Loucy (cell line): ENCODE data around the gene ACSF2.

ENCODE experiments used
- H2AFZ ChIP-seq: fragments of 200-600 bp; sonication (generic); 2 replicates; pipeline ENCODE4 v1.6.0; 2016; ENCODE audit warnings: antibody characterized with exemption, mild to moderate bottlenecking, low read length, moderate library complexity
- H3F3A ChIP-seq: fragments of 200-600 bp; 2 replicates; pipeline ENCODE4 v1.6.0; 2016; ENCODE audit warnings: antibody characterized with exemption, low read depth, mild to moderate bottlenecking
- H3K27me3 ChIP-seq: fragments of 200-600 bp; sonication (generic); 2 replicates; pipeline ENCODE4 v1.6.1; 2014; ENCODE audit warnings: low read length, mild to moderate bottlenecking; ENCODE audit not compliant: insufficient read depth, poor library complexity, severe bottlenecking
- H3K36me3 ChIP-seq: fragments of 200-600 bp; sonication (generic); 2 replicates; pipeline ENCODE4 v1.6.1; 2016; ENCODE audit warnings: low read length; ENCODE audit not compliant: insufficient read depth
- H3K4me1 ChIP-seq: fragments of 200-600 bp; sonication (generic); 2 replicates; pipeline ENCODE4 v1.5.1; 2014; ENCODE audit warnings: low read length, mild to moderate bottlenecking; ENCODE audit not compliant: insufficient read depth, poor library complexity, severe bottlenecking
- H3K4me2 ChIP-seq: fragments of 200-600 bp; sonication (generic); 2 replicates; pipeline ENCODE4 v1.6.0; 2014; ENCODE audit warnings: antibody characterized with exemption, low read length, low read depth, mild to moderate bottlenecking; ENCODE audit not compliant: poor library complexity, severe bottlenecking
- H3K4me3 ChIP-seq: fragments of 200-600 bp; sonication (generic); 2 replicates; pipeline ENCODE4 v1.5.1; 2014; ENCODE audit warnings: low read length, mild to moderate bottlenecking, mixed read lengths; ENCODE audit not compliant: poor library complexity, severe bottlenecking
- H3K79me2 ChIP-seq: fragments of 200-600 bp; sonication (generic); 2 replicates; pipeline ENCODE4 v1.6.1; 2014; ENCODE audit warnings: low read length; ENCODE audit not compliant: insufficient read depth
- H3K9ac ChIP-seq: fragments of 200-600 bp; sonication (generic); 2 replicates; pipeline ENCODE4 v1.6.0; 2014; ENCODE audit warnings: mild to moderate bottlenecking, low read depth, low read length, moderate library complexity; ENCODE audit not compliant: poor library complexity, severe bottlenecking
- H3K9me2 ChIP-seq: fragments of 200-600 bp; sonication (generic); replicated peaks from 2 replicates; pipeline ENCODE4 v1.6.1; 2016; ENCODE audit warnings: low read depth, low read length, mixed read lengths
- H3K9me3 ChIP-seq: fragments of 200-600 bp; sonication (generic); 2 replicates; pipeline ENCODE4 v1.6.1; 2014; ENCODE audit warnings: mild to moderate bottlenecking, antibody characterized with exemption, low read length, low read depth; ENCODE audit not compliant: insufficient read depth
- H4K20me1 ChIP-seq: fragments of 200-600 bp; sonication (generic); 2 replicates; pipeline ENCODE4 v1.6.0; 2014; ENCODE audit warnings: antibody characterized with exemption, low read length, mild to moderate bottlenecking; ENCODE audit not compliant: insufficient read depth, poor library complexity, severe bottlenecking
- CTCF ChIP-seq: fragments of 200-600 bp; sonication (generic); conservative IDR thresholded peaks from 2 replicates; pipeline ENCODE4 v1.5.1; 2014; ENCODE audit warnings: mild to moderate bottlenecking, antibody characterized with exemption, low read length
- EZH2phosphoT487 ChIP-seq: fragments of 200-600 bp; IDR thresholded peaks from 2 replicates; pipeline ENCODE4 v1.6.1; 2018; ENCODE audit warnings: antibody characterized with exemption, mild to moderate bottlenecking, moderate library complexity, borderline replicate concordance

The ACSF2 gene

DNA sequence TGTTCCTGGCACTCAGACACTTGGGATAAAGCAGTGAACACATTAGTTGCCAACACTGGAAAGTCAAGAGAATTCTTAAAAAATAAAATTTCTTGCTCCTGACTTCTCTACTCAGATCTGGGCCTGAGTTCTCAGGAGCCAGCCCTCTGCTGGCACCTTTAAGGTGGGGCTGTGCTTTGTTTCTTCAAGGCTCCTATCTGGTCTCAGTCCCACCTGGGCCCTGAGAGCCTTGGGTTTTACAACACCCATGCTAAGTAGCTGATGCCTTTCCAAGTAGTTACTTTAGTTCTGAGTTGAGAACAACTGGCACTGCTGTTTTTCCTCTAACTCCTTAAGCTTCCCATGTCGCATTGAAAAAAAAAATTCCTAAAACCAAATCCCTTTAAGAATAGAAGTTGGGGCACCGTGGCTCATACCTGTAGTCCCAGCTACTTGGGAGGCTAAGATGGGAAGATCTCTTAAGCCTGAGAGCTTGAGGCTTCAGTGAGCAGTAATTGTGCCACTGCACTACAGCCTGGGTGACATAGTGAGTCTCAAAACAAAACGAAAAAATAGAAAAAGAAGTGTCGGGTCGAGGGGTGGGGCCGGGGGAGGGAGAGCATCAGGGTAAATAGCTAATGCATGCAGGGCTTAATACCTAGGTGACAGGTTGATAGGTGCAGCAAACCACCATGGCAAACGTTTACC lies 26.1 kb downstream of the ACSF2 start:
- Histone ChIP-seq H3K9me3 (no peaks in the 10 kb centered on the region), H3K27me3 (no peaks in the 10 kb centered on the region), H3K4me3 (no peak overlapping the region), H4K20me1 (no peaks in the 10 kb centered on the region), H3K79me2 (no peaks in the 10 kb centered on the region), H3F3A (no peaks in the 10 kb centered on the region), H3K36me3 (no peaks in the 10 kb centered on the region), H3K4me2 (no peak overlapping the region), H3K4me1 (no peaks in the 10 kb centered on the region), H2AFZ (no peak overlapping the region), H3K9me2 (no peaks in the 10 kb centered on the region), H3K9ac (no peak overlapping the region)
- TF ChIP-seq CTCF: no peak
- no peak for TF ChIP-seq EZH2phosphoT487

GRCh38 chr17:50452630-50453300 lies 26.7 kb downstream of the ACSF2 start:
- H4K20me1 ChIP-seq: no peaks in the 10 kb centered on the region
- H3K9me2 ChIP-seq: no peaks in the 10 kb centered on the region
- H3F3A ChIP-seq: no peaks in the 10 kb centered on the region
- H3K4me1 ChIP-seq: no peaks in the 10 kb centered on the region
- H3K9ac ChIP-seq: no peak overlapping the region
- H3K4me2 ChIP-seq: no peak overlapping the region
- no peaks in the 10 kb centered on the region for H3K9me3 ChIP-seq
- H2AFZ ChIP-seq: no peak overlapping the region
- no peaks in the 10 kb centered on the region for H3K36me3 ChIP-seq
- H3K4me3 ChIP-seq: no peak overlapping the region
- no peaks in the 10 kb centered on the region for H3K79me2 ChIP-seq
- H3K27me3 ChIP-seq: no peaks in the 10 kb centered on the region
- no peak for TF ChIP-seq EZH2phosphoT487
- no peak for TF ChIP-seq CTCF

DNA sequence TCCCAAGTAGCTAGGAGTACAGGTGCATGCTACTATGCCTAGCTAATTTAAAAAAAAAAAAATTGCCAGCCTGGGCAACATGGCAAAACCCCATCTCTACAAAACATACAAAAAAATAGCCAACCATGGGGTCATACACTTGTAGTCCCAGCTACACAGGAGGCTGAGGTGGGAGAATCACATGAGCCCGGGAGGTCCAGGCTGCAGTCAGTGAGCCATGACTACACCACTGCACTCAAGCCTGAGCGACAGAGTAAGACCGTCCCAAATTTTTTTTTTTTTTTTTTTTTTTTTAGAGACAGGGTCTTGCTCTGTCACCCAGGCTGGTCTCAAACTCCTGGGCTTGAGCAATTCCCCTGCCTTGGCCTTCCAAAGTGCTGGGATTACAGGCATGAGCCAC lies 27.9 kb downstream of the ACSF2 start:
- Histone ChIP-seq H3K9me2 (no peaks in the 10 kb centered on the region), H3F3A (no peaks in the 10 kb centered on the region)

More for the DNA sequence above, 27.9 kb downstream of the ACSF2 start:
- H3K9me3 ChIP-seq: no peaks in the 10 kb centered on the region
- H3K4me2 ChIP-seq: no peak overlapping the region
- H3K36me3 ChIP-seq: no peaks in the 10 kb centered on the region
- H4K20me1 ChIP-seq: no peaks in the 10 kb centered on the region
- no peak overlapping the region for H2AFZ ChIP-seq
- no peak overlapping the region for H3K9ac ChIP-seq
- H3K27me3 ChIP-seq: no peaks in the 10 kb centered on the region
- H3K4me1 ChIP-seq: no peaks in the 10 kb centered on the region
- H3K4me3 ChIP-seq: no peak overlapping the region
- H3K79me2 ChIP-seq: no peaks in the 10 kb centered on the region
- TF ChIP-seq CTCF: no peak
- TF ChIP-seq EZH2phosphoT487: no peak
